H1 (cell line): Measurements from ENCODE around the gene KCNA5. TPM values are rescaled to one million over a fixed set of nuclear protein-coding genes. Genes with fewer than 3 reads are reported as not detected.

Experiments used
- CTCF ChIA-PET: fragments of 300-600 bp; sonication (Branson Sonifier 250); formaldehyde crosslinking; loops from one replicate; lab custom pipeline; 2021; ENCODE audit not compliant: partially characterized antibody; lab: Charles Lee
- POLR2A ChIA-PET: fragments of 300-600 bp; sonication (Branson Sonifier 250); formaldehyde crosslinking; loops from one replicate; lab custom pipeline; 2021; ENCODE audit warnings: inconsistent platforms; ENCODE audit not compliant: partially characterized antibody; lab: Charles Lee
- DNase-seq, 2 experiments: peaks; one replicate each; pipeline versions ENCODE4 v3.0.0 to v3.0.0-alpha.2; 2010 to 2022; ENCODE audit warnings: low spot score in 2 of 2, low read depth in 1 of 2, mixed read lengths in 1 of 2
- FAIRE-seq: peaks from 2 replicates; lab custom pipeline; 2011; peaks lifted over from hg19 to GRCh38; lab: Jason Lieb, UNC
- H2AFZ ChIP-seq: 2 replicates; pipeline ENCODE4 v1.8.1; 2012; ENCODE audit warnings: low read length, inconsistent platforms
- H2AK5ac ChIP-seq: 2 replicates; pipeline ENCODE4 v1.6.1; 2013; ENCODE audit warnings: low read depth, low read length
- H2BK120ac ChIP-seq: replicated peaks from 2 replicates; pipeline ENCODE3; 2013; ENCODE audit warnings: low read depth, low read length, inconsistent platforms
- H2BK12ac ChIP-seq: 2 replicates; pipeline ENCODE4 v1.6.1; 2013; ENCODE audit warnings: low read depth, low read length
- H2BK15ac ChIP-seq: 2 replicates; pipeline ENCODE4 v1.6.1; 2013; ENCODE audit warnings: low read length
- H2BK20ac ChIP-seq: 2 replicates; pipeline ENCODE4 v1.6.1; 2013; ENCODE audit warnings: low read length
- H2BK5ac ChIP-seq: 2 replicates; pipeline ENCODE4 v1.6.1; 2013; ENCODE audit warnings: low read depth, low read length
- H3K14ac ChIP-seq: 2 replicates; pipeline ENCODE4 v1.6.1; 2013; ENCODE audit warnings: inconsistent platforms; ENCODE audit not compliant: insufficient read length
- H3K18ac ChIP-seq: 2 replicates; pipeline ENCODE4 v1.6.1; 2013; ENCODE audit warnings: low read length; ENCODE audit errors: extremely low read depth
- H3K23ac ChIP-seq: 2 replicates; pipeline ENCODE4 v1.6.1; 2013; ENCODE audit warnings: inconsistent platforms; ENCODE audit not compliant: insufficient read length
- H3K23me2 ChIP-seq: 2 replicates; pipeline ENCODE4 v1.6.1; 2013; ENCODE audit warnings: low read depth, low read length
- H3K27ac ChIP-seq: 2 replicates; pipeline ENCODE4 v1.6.1; 2011; ENCODE audit warnings: low read depth, low read length, inconsistent platforms
- H3K27me3 ChIP-seq, 4 experiments: replicated peaks in 1 of 4; 1 replicate in 1 of 4; 2 replicates in 3 of 4; pipeline versions ENCODE4 v1.6.1 to v1.8.1; 2011 to 2013; ENCODE audit warnings: low read length in 3 of 4, mild to moderate bottlenecking in 3 of 4, inconsistent platforms in 2 of 4, mixed read lengths in 2 of 4, moderate library complexity in 1 of 4; ENCODE audit not compliant: control insufficient read depth in 3 of 4, insufficient read depth in 3 of 4; ENCODE audit errors: extremely low read depth in 1 of 4
- H3K36me3 ChIP-seq, 4 experiments: 2 replicates each; pipeline versions ENCODE4 v1.6.1 to v1.8.1; 2011 to 2013; ENCODE audit warnings: mild to moderate bottlenecking in 4 of 4, low read length in 3 of 4, moderate library complexity in 2 of 4, control low read depth in 1 of 4, inconsistent platforms in 1 of 4; ENCODE audit not compliant: insufficient read depth in 4 of 4, control insufficient read depth in 2 of 4
- H3K4ac ChIP-seq: replicated peaks from 2 replicates; pipeline ENCODE3; 2013; ENCODE audit warnings: low read length, low read depth, mixed read lengths, inconsistent platforms; ENCODE audit not compliant: insufficient read length
- H3K4me1 ChIP-seq, 4 experiments: replicated peaks in 1 of 4; 1 replicate in 1 of 4; 2 replicates in 3 of 4; pipeline versions ENCODE4 v1.6.1 to v1.8.1; 2011 to 2013; ENCODE audit warnings: low read length in 3 of 4, inconsistent platforms in 2 of 4, mixed read lengths in 1 of 4; ENCODE audit not compliant: insufficient read depth in 4 of 4, control insufficient read depth in 3 of 4
- H3K4me2 ChIP-seq, 2 experiments: 2 replicates each; pipeline versions ENCODE4 v1.6.1 to v1.8.1; 2011 to 2013; ENCODE audit warnings: low read depth in 2 of 2, low read length in 2 of 2, control low read depth in 1 of 2, inconsistent platforms in 1 of 2, mild to moderate bottlenecking in 1 of 2; ENCODE audit not compliant: insufficient read depth in 1 of 2
- H3K4me3 ChIP-seq, 4 experiments: fragments of 200-600, 300-600 bp in 1 of 4; sonication (generic), shearing (Covaris generic), sonication (Bioruptor Twin) in 1 of 4; 2 replicates each; pipeline versions ENCODE4 v1.5.1 to v1.8.1; 2011 to 2016; ENCODE audit warnings: low read length in 4 of 4, low read depth in 3 of 4, control low read depth in 2 of 4, inconsistent platforms in 2 of 4, mild to moderate bottlenecking in 2 of 4, mixed read lengths in 1 of 4, moderate library complexity in 1 of 4; ENCODE audit not compliant: insufficient read depth in 2 of 4; ENCODE audit errors: extremely low read depth in 1 of 4
- H3K56ac ChIP-seq: replicated peaks from 2 replicates; pipeline ENCODE3; 2013; ENCODE audit warnings: low read depth, mild to moderate bottlenecking, mixed read lengths, low read length, inconsistent platforms; ENCODE audit not compliant: insufficient read length
- H3K79me1 ChIP-seq: 2 replicates; pipeline ENCODE4 v1.6.1; 2013; ENCODE audit warnings: low read depth, low read length, control low read depth
- H3K79me2 ChIP-seq, 2 experiments: 2 replicates each; pipeline versions ENCODE4 v1.6.1 to v1.8.1; 2012 to 2013; ENCODE audit warnings: low read length in 2 of 2, mild to moderate bottlenecking in 2 of 2, inconsistent platforms in 1 of 2; ENCODE audit not compliant: insufficient read depth in 2 of 2, control insufficient read depth in 1 of 2
- H3K9ac ChIP-seq, 4 experiments: replicated peaks in 1 of 4; 1 replicate in 1 of 4; 2 replicates in 3 of 4; pipeline versions ENCODE4 v1.6.1 to v1.8.1; 2011 to 2013; ENCODE audit warnings: low read depth in 3 of 4, low read length in 3 of 4, control low read depth in 2 of 4, mild to moderate bottlenecking in 2 of 4, moderate library complexity in 2 of 4, inconsistent platforms in 1 of 4; ENCODE audit errors: extremely low read depth in 1 of 4
- H3K9me3 ChIP-seq, 2 experiments: 2 replicates each; pipeline versions ENCODE4 v1.6.1 to v1.8.1; 2012 to 2013; ENCODE audit warnings: mild to moderate bottlenecking in 2 of 2, moderate library complexity in 2 of 2, control low read depth in 1 of 2, inconsistent platforms in 1 of 2, low read depth in 1 of 2, low read length in 1 of 2, mixed read lengths in 1 of 2; ENCODE audit not compliant: insufficient read depth in 2 of 2
- H4K20me1 ChIP-seq, 2 experiments: replicated peaks in 1 of 2; 2 replicates each; pipeline versions ENCODE3 to v1.8.1; 2011 to 2013; ENCODE audit warnings: inconsistent platforms in 2 of 2, low read length in 2 of 2, mild to moderate bottlenecking in 1 of 2; ENCODE audit not compliant: insufficient read depth in 2 of 2, control insufficient read depth in 1 of 2
- H4K5ac ChIP-seq: 2 replicates; pipeline ENCODE4 v1.6.1; 2013; ENCODE audit warnings: low read length, low read depth, mixed read lengths, inconsistent platforms; ENCODE audit not compliant: insufficient read length
- H4K8ac ChIP-seq: 2 replicates; pipeline ENCODE4 v1.8.0; 2013; ENCODE audit warnings: mild to moderate bottlenecking, moderate library complexity, low read length, inconsistent platforms; ENCODE audit not compliant: insufficient read depth; ENCODE audit errors: extremely low read depth
- H4K91ac ChIP-seq: replicated peaks from 2 replicates; pipeline ENCODE3; 2013; ENCODE audit warnings: low read length, mixed read lengths, inconsistent platforms; ENCODE audit not compliant: insufficient read length
- CREB1 ChIP-seq: IDR thresholded peaks from 2 replicates; pipeline ENCODE4 v1.6.1; 2012; ENCODE audit warnings: inconsistent platforms
- GABPA ChIP-seq: IDR thresholded peaks from 2 replicates; pipeline ENCODE4 v1.6.1; 2011; ENCODE audit warnings: mild to moderate bottlenecking, low read length, moderate library complexity, borderline replicate concordance; ENCODE audit not compliant: insufficient read depth
- WGBS, 2 experiments: shearing (Covaris generic) in 1 of 2; methylation state at CpG; one replicate each; pipeline versions ENCODE4 v1.1.6 to v1.1.7; 2013 to 2015; ENCODE audit warnings: low lambda C conversion rate in 2 of 2, mixed read lengths in 2 of 2, inconsistent platforms in 1 of 2, low coverage in 1 of 2, missing lambda C conversion rate in 1 of 2; ENCODE audit not compliant: insufficient replicate concordance in 2 of 2, insufficient coverage in 1 of 2, insufficient read length in 1 of 2; ENCODE audit errors: extremely low coverage in 1 of 2, missing lambda C conversion rate in 1 of 2; 5-methylcytosine and 5-hydroxymethylcytosine counted together
- polyA plus RNA-seq, 7 experiments: library from polyadenylated mRNA; depleted of rRNA in 3 of 7; stranded (reverse) in 5 of 7; unstranded in 2 of 7; fragments of >200 nt in 5 of 7; fragments of 200-250 nt in 2 of 7; gene quantifications; 1 replicate in 5 of 7; 2 replicates in 1 of 7; 4 replicates in 1 of 7; pipeline versions ENCODE4 v1.2.1 to v1.2.3, GENCODE V29; 2011 to 2013; ENCODE audit warnings: missing spikeins in 2 of 7, mixed read lengths in 2 of 7
- total RNA-seq: library from RNA; stranded (reverse); fragmentation: NEBNext Ultra II Directional; extraction: Animal tissue kit (Norgen Biotek cat#: 25700); gene quantifications from 2 replicates; pipeline ENCODE4 v1.2.1, GENCODE V29; 2021

The KCNA5 gene
- total and polyA plus RNA-seq, 2 of the 8 experiments (the other 6 are each of a cell fraction or from before 2014, with no cell fraction given), result 0.20 to 0.29 TPM

GRCh38 chr12:5076761-5077160 lies 33.1 kb downstream of the KCNA5 start:
- 93% methylated on average over 4 of the region's 4 CpGs; no CpG with 5 or more reads in 1 of the 2 experiments for WGBS, 2 experiments

More at GRCh38 chr12:5076761-5077160, 33.1 kb downstream of the KCNA5 start:
- no peak overlapping the region for H3K23ac ChIP-seq
- H3K18ac ChIP-seq, result no peak overlapping the region
- H2BK120ac ChIP-seq, result no peak overlapping the region
- no peak overlapping the region for H3K4me3 ChIP-seq
- H3K4me1 ChIP-seq, result peaks cover 0 to 8% (median 0%) of the 10 kb centered on the region in 4 experiments; a peak in 2 of 7 replicates
- no peak overlapping the region for H2BK20ac ChIP-seq
- H2BK15ac ChIP-seq, result no peak overlapping the region
- no peak overlapping the region for H3K4ac ChIP-seq
- no peak overlapping the region for H4K5ac ChIP-seq
- no peak overlapping the region for H2AFZ ChIP-seq
- ChIA-PET CTCF (interaction anchor here (1.3 to 10.3 kb wide), 3 partner anchors 52 to 147 kb away, joined by 4 to 89 read pairs (median 6); no protein-coding TSS in a partner anchor), POLR2A (no interaction called here)
- TF ChIP-seq GABPA (no peak), CREB1 (no peak)
- no peaks in the 10 kb centered on the region for H4K20me1 ChIP-seq
- H3K23me2 ChIP-seq, result no peaks in the 10 kb centered on the region
- FAIRE-seq (no peak), DNase-seq (no peak)
- H2BK5ac ChIP-seq, result no peak overlapping the region
- H3K27me3 ChIP-seq, result 0 out of 7 replicates have a peak, but pooled peaks cover 0 to 4% (median 0%) of the 10 kb centered on the region in 4 experiments
- H3K79me1 ChIP-seq, result no peaks in the 10 kb centered on the region
- no peaks in the 10 kb centered on the region for H3K36me3 ChIP-seq
- H2AK5ac ChIP-seq, result no peak overlapping the region
- H3K9ac ChIP-seq, result no peak overlapping the region
- H3K4me2 ChIP-seq, result no peak overlapping the region
- no peak overlapping the region for H4K91ac ChIP-seq
- H3K9me3 ChIP-seq, result no peaks in the 10 kb centered on the region
- no peaks in the 10 kb centered on the region for H3K79me2 ChIP-seq
- no peak overlapping the region for H3K56ac ChIP-seq
- H3K14ac ChIP-seq, result no peak overlapping the region
- H2BK12ac ChIP-seq, result no peak overlapping the region
- H3K27ac ChIP-seq, result no peak overlapping the region
- no peak overlapping the region for H4K8ac ChIP-seq
